GM12878 (cell line): Measurements from ENCODE around the gene UAP1L1. TPM values are rescaled to one million over a fixed set of nuclear protein-coding genes. Genes with fewer than 3 reads are reported as not detected.

Experiments
- ATAC-seq: fragments of 200-7000 bp; cut with Tn5 transposase; 3 replicates; pipeline ENCODE4 v1.9.1; 2020; ENCODE audit warnings: mild to moderate bottlenecking, moderate library complexity
- BruUV-seq: library from RNA; stranded (reverse); fragments of 400-500 nt; replicated peaks from 2 replicates; lab custom pipeline; 2021; lab: Mats Ljungman, UMichigan
- CTCF ChIA-PET: fragments of 300-600 bp; sonication (Branson Sonifier 250); formaldehyde crosslinking; extraction: SDS; loops from one replicate; lab custom pipeline; 2021; ENCODE audit warnings: inconsistent platforms; lab: Yijun Ruan, JAX
- POLR2A ChIA-PET: fragments of 350-600 bp; formaldehyde crosslinking; extraction: SDS; loops from one replicate; lab custom pipeline; 2021; ENCODE audit warnings: inconsistent platforms; lab: Charles Lee
- RAD21 ChIA-PET: fragments of 300-600 bp; sonication (Branson Sonifier 250); formaldehyde crosslinking; loops from one replicate; lab custom pipeline; 2023; ENCODE audit warnings: antibody characterized with exemption; ENCODE audit not compliant: unreplicated experiment; lab: Charles Lee
- SMC1A ChIA-PET: fragments of 300-600 bp; sonication (Branson Sonifier 250); formaldehyde crosslinking; loops from one replicate; lab custom pipeline; 2023; ENCODE audit not compliant: unreplicated experiment, uncharacterized antibody; lab: Charles Lee
- DNase-seq: peaks from one replicate; pipeline ENCODE4 v3.0.0-alpha.2; 2011; ENCODE audit warnings: low read depth, low spot score
- FAIRE-seq: peaks from 3 replicates; lab custom pipeline; 2011; peaks lifted over from hg19 to GRCh38; lab: Jason Lieb, UNC
- H2AFZ ChIP-seq: 2 replicates; pipeline ENCODE4 v1.6.0; 2011; ENCODE audit warnings: low read depth, low read length, control low read depth; ENCODE audit not compliant: control insufficient read depth
- H3K27ac ChIP-seq: 2 replicates; pipeline ENCODE4 v1.5.1; 2011; ENCODE audit warnings: control low read depth; ENCODE audit not compliant: control insufficient read depth, insufficient read depth
- H3K27me3 ChIP-seq, 2 experiments: replicated peaks in 1 of 2; 2 replicates each; pipeline versions ENCODE4 v1.6.0 to v1.6.1; 2011; ENCODE audit warnings: low read length in 1 of 2; ENCODE audit not compliant: control insufficient read depth in 2 of 2, insufficient read depth in 2 of 2
- H3K36me3 ChIP-seq, 2 experiments: 2 replicates each; pipeline ENCODE4 v1.5.1; 2011; ENCODE audit warnings: low read length in 1 of 2; ENCODE audit not compliant: control insufficient read depth in 2 of 2, insufficient read depth in 2 of 2
- H3K4me1 ChIP-seq: 2 replicates; pipeline ENCODE4 v1.6.1; 2011; ENCODE audit warnings: mild to moderate bottlenecking, low read length, moderate library complexity, mixed read lengths; ENCODE audit not compliant: control insufficient read depth, insufficient read depth
- H3K4me2 ChIP-seq: 2 replicates; pipeline ENCODE4 v1.6.0; 2011; ENCODE audit warnings: control low read depth; ENCODE audit not compliant: control insufficient read depth, insufficient read depth
- H3K4me3 ChIP-seq: fragments of 200-600 bp; sonication (generic); 2 replicates; pipeline ENCODE4 v1.5.1; 2016
- H3K79me2 ChIP-seq: 2 replicates; pipeline ENCODE4 v1.6.0; 2011; ENCODE audit warnings: low read length; ENCODE audit not compliant: control insufficient read depth, insufficient read depth
- H3K9ac ChIP-seq: 2 replicates; pipeline ENCODE4 v1.8.0; 2011; ENCODE audit warnings: low read length, control low read depth, mixed read lengths; ENCODE audit not compliant: control insufficient read depth, insufficient read depth
- H3K9me3 ChIP-seq: replicated peaks from 3 replicates; pipeline ENCODE4 v1.5.1; 2011; ENCODE audit warnings: mild to moderate bottlenecking, low read length; ENCODE audit not compliant: control insufficient read depth, insufficient read depth
- H4K20me1 ChIP-seq: 2 replicates; pipeline ENCODE4 v1.6.0; 2011; ENCODE audit not compliant: control insufficient read depth, insufficient read depth
- ATF2 ChIP-seq: IDR thresholded peaks from 2 replicates; pipeline ENCODE4 v1.6.1; 2012; ENCODE audit warnings: low read length, inconsistent platforms
- DPF2 ChIP-seq: fragments of 450-650 bp; IDR thresholded peaks from 2 replicates; pipeline ENCODE4 v1.6.1; 2017; ENCODE audit warnings: mild to moderate bottlenecking
- EED ChIP-seq: sonication (generic); IDR thresholded peaks from 2 replicates; pipeline ENCODE4 v1.6.1; 2016; ENCODE audit warnings: antibody characterized with exemption, low read depth
- FOXK2 ChIP-seq: fragments of 450-650 bp; IDR thresholded peaks from 2 replicates; pipeline ENCODE4 v1.6.1; 2017; ENCODE audit warnings: mild to moderate bottlenecking, moderate library complexity
- FOXM1 ChIP-seq: IDR thresholded peaks from 2 replicates; pipeline ENCODE4 v1.6.1; 2012; ENCODE audit warnings: low read depth, mild to moderate bottlenecking, inconsistent platforms, low read length, moderate library complexity
- KAT2A ChIP-seq: conservative IDR thresholded peaks from 2 replicates; pipeline ENCODE4 v1.6.1; 2011; ENCODE audit warnings: low read depth, low read length; ENCODE audit not compliant: control insufficient read depth
- RAD51 ChIP-seq: fragments of 450-650 bp; IDR thresholded peaks from 2 replicates; pipeline ENCODE4 v1.6.1; 2016; ENCODE audit warnings: moderate library complexity, mild to moderate bottlenecking, inconsistent platforms
- SMAD1 ChIP-seq: fragments of 450-650 bp; IDR thresholded peaks from 2 replicates; pipeline ENCODE4 v1.6.1; 2018; ENCODE audit warnings: mild to moderate bottlenecking, low read depth; ENCODE audit not compliant: partially characterized antibody
- SMAD5 ChIP-seq: IDR thresholded peaks from 2 replicates; pipeline ENCODE4 v1.6.1; 2016; ENCODE audit warnings: antibody characterized with exemption, low read depth
- STAT1 ChIP-seq: fragments of 450-650 bp; conservative IDR thresholded peaks from 2 replicates; pipeline ENCODE4 v1.6.1; 2014; ENCODE audit warnings: antibody characterized with exemption, mild to moderate bottlenecking
- STAT3 ChIP-seq: IDR thresholded peaks from 2 replicates; pipeline ENCODE4 v1.6.1; 2011; ENCODE audit warnings: low read depth, low read length, improper control_type of control experiment
- TCF12 ChIP-seq: IDR thresholded peaks from 2 replicates; pipeline ENCODE4 v1.6.1; 2011; ENCODE audit warnings: low read depth, mild to moderate bottlenecking, low read length
- TCF7 ChIP-seq: IDR thresholded peaks from 2 replicates; pipeline ENCODE4 v1.6.1; 2014; ENCODE audit warnings: antibody characterized with exemption, borderline replicate concordance
- YBX1 ChIP-seq: fragments of 450-650 bp; IDR thresholded peaks from 2 replicates; pipeline ENCODE4 v1.6.1; 2016; ENCODE audit warnings: antibody characterized with exemption
- ZNF207 ChIP-seq: fragments of 450-650 bp; IDR thresholded peaks from 2 replicates; pipeline ENCODE4 v1.6.1; 2014; ENCODE audit warnings: antibody characterized with exemption, mild to moderate bottlenecking, borderline replicate concordance
- WGBS: methylation state at CpG from one replicate; pipeline ENCODE4 v1.1.6; 2016; ENCODE audit warnings: low lambda C conversion rate; ENCODE audit not compliant: insufficient replicate concordance, insufficient coverage; ENCODE audit errors: missing lambda C conversion rate; 5-methylcytosine and 5-hydroxymethylcytosine counted together
- in situ Hi-C: fragments of 300-500 bp; cut with MboI; formaldehyde crosslinking; loops from 9 replicates; pipeline ENCODE4 v1.14.3; 2018; ENCODE audit warnings: mixed read lengths
- intact Hi-C: fragments of 100-400 bp; cut with micrococcal nuclease; formaldehyde crosslinking; loops from one replicate; pipeline ENCODE4 v1.14.2; 2022; ENCODE audit not compliant: unreplicated experiment
- polyA plus RNA-seq, 11 experiments: library from polyadenylated mRNA; depleted of rRNA in 4 of 11; unstranded in 6 of 11; stranded (reverse) in 5 of 11; fragments of >200 nt; fragmentation: Nextera tagmentation in 4 of 11; fragmentation: Illumina TruSeq in 1 of 11; extraction: Ambion mirVana in 4 of 11; extraction: Trizol in 1 of 11; gene quantifications; 1 replicate in 1 of 11; 2 replicates in 10 of 11; pipeline versions ENCODE4 v1.2.1 to v1.2.3, GENCODE V29; 2011 to 2016; ENCODE audit warnings: inconsistent platforms in 2 of 11, missing spikeins in 2 of 11, low read depth in 1 of 11
- total RNA-seq, 4 experiments: library from RNA; depleted of rRNA in 3 of 4; stranded (reverse); fragments of >200 nt in 3 of 4; fragmentation: Illumina TruSeq in 1 of 4; extraction: Trizol in 1 of 4; gene quantifications; 2 replicates each; pipeline versions ENCODE4 v1.2.1 to v1.2.3, GENCODE V29; 2013 to 2021

The UAP1L1 gene
- total and polyA plus RNA-seq, 10 of the 15 experiments (the other 5 are each of a cell fraction or from before 2014, with no cell fraction given): 0.29 to 15.7 (median 5.8) TPM

DNA sequence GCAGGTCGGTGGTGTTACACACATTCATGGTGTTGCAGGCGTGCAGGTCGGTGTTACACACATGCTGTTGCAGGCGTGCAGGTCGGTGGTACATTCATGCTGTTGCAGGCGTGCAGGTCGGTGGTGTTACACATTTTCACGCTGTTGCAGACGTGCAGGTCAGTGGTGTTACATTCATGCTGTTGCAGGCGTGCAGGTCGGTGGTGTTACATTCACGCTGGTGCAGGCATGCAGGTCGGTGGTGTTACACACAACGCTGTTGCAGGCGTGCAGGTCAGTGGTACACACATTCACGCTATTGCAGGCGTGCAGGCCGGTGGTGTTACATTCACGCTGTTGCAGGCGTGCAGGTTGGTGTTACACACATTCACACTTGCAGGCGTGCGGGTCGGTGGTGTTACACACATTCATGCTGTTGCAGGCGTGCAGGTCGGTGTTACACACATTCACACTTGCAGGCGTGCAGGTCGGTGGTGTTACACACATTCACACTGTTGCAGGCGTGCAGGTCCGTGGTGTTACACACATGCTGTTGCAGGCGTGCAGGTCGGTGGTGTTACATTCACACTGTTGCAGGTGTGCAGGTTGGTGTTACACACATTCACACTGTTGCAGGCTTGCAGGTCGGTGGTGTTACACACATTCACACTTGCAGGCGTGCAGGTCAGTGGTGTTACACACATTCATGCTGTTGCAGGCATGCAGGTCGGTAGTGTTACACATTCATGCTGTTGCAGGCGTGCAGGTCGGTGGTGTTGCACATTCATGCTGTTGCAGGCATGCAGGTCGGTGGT, 26.1 kb downstream of the UAP1L1 start:
- FAIRE-seq (no peak), DNase-seq (no peak), ATAC-seq (no peak)
- no peak overlapping the region for H3K4me3 ChIP-seq
- no TSS peak for BruUV-seq
- no peak overlapping the region for H3K4me2 ChIP-seq
- H4K20me1 ChIP-seq: no peaks in the 10 kb centered on the region; the same call in 1 of the 2 replicates
- 87% methylated on average over 37 of the region's 37 CpGs for WGBS
- TF ChIP-seq RAD51 (no peak), SMAD5 (no peak), STAT1 (no peak), STAT3 (no peak), YBX1 (no peak), SMAD1 (no peak), EED (no peak), KAT2A (no peak), TCF7 (no peak), DPF2 (no peak), TCF12 (no peak), FOXM1 (no peak), ATF2 (no peak), FOXK2 (no peak), ZNF207 (no peak)
- in situ Hi-C loops: no loop called here
- H3K36me3 ChIP-seq: peaks cover 28 to 60% of the 10 kb centered on the region in 2 experiments; a peak in 3 of 4 replicates
- no peaks in the 10 kb centered on the region for H3K27me3 ChIP-seq
- H3K9ac ChIP-seq: no peak overlapping the region
- H3K79me2 ChIP-seq: no peaks in the 10 kb centered on the region; the same call in 1 of the 2 replicates
- ChIA-PET CTCF (interaction anchor here (1.3 kb wide), 2 partner anchors 7 to 51 kb away, joined by 4 to 5 read pairs; no protein-coding TSS in a partner anchor), RAD21 (interaction anchor here (1.1 kb wide), 1 partner anchor 8 kb away, joined by 3 read pairs; no protein-coding TSS in a partner anchor), SMC1A (no interaction called here), POLR2A (no interaction called here)
- H2AFZ ChIP-seq: no peak overlapping the region
- H3K27ac ChIP-seq: no peak overlapping the region
- intact Hi-C loops: no loop called here
- peaks cover 15% of the 10 kb centered on the region; the same call in 2 of the 3 replicates for H3K9me3 ChIP-seq
- H3K4me1 ChIP-seq: no peaks in the 10 kb centered on the region
